ENCODE data around the gene PROM2. TPM values are rescaled to one million over a fixed set of nuclear protein-coding genes. Genes with fewer than 3 reads are reported as not detected.
A peak's percentile ranks its signal among the peaks of the same experiment; 100 is the strongest.

PROM2 gene, protein sequence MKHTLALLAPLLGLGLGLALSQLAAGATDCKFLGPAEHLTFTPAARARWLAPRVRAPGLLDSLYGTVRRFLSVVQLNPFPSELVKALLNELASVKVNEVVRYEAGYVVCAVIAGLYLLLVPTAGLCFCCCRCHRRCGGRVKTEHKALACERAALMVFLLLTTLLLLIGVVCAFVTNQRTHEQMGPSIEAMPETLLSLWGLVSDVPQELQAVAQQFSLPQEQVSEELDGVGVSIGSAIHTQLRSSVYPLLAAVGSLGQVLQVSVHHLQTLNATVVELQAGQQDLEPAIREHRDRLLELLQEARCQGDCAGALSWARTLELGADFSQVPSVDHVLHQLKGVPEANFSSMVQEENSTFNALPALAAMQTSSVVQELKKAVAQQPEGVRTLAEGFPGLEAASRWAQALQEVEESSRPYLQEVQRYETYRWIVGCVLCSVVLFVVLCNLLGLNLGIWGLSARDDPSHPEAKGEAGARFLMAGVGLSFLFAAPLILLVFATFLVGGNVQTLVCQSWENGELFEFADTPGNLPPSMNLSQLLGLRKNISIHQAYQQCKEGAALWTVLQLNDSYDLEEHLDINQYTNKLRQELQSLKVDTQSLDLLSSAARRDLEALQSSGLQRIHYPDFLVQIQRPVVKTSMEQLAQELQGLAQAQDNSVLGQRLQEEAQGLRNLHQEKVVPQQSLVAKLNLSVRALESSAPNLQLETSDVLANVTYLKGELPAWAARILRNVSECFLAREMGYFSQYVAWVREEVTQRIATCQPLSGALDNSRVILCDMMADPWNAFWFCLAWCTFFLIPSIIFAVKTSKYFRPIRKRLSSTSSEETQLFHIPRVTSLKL
- total RNA-seq, result 6.0 TPM
- long read RNA-seq, full-length matches to known transcripts, result 3 of 4 reads
- long read RNA-seq, partial matches to known transcripts, result 0 of 4 reads
- long read RNA-seq, other reads (novel, unspliced or antisense), result 1 of 4 reads

DNA sequence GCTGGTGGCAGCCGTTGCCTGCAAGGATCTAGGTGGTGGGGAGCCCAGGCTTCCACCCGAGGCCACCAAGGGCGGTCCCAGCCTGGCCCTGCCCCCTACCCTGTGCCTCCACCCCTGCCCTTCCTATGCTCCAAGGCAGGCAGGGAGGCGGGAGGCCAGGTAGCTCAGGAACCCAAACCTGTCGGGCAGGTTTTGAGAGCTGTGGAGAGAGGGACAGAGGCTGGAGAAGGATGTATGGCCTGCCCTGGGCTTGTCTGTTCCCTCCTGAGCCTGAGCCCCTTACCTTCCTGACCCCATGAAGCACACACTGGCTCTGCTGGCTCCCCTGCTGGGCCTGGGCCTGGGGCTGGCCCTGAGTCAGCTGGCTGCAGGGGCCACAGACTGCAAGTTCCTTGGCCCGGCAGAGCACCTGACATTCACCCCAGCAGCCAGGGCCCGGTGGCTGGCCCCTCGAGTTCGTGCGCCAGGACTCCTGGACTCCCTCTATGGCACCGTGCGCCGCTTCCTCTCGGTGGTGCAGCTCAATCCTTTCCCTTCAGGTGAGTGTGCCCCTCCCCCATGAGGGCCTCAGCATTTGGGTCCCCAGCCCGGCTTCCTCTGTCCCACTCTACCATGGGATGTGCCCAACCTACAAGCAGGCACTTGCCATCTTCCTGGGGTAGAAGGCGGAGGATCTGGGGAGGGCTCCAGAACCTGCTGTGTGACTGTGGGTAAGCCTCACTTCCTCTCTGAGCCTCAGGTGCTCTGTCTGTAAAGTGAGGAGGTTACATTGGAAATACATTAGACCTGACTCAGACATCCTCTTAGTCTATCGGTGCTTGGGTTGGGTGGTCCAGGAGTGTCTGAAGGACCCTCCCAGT is at the start of gene PROM2:
Gene PROM2, plus strand, starts transcription at position 159 of the 860 bp plus-strand sequence. Its CDS starts 137 bp downstream, at position 296.
- intact Hi-C loops (cut with DNase I), result no loop called here
- H3K27me3 ChIP-seq (ENCODE audit: low read depth), result no peaks in the 10 kb centered on the region
- H3K4me3 ChIP-seq, result peak within 1 kb of the TSS; percentile 33
- DNase-seq (peak; percentile 80), ATAC-seq (peak; percentile 88 to 92)
- H3K9me3 ChIP-seq, result no peaks in the 10 kb centered on the region
- no peak within 1 kb of the TSS for H3K27ac ChIP-seq
- no peaks in the 10 kb centered on the region for H3K36me3 ChIP-seq
- TF ChIP-seq, protein P1, sequence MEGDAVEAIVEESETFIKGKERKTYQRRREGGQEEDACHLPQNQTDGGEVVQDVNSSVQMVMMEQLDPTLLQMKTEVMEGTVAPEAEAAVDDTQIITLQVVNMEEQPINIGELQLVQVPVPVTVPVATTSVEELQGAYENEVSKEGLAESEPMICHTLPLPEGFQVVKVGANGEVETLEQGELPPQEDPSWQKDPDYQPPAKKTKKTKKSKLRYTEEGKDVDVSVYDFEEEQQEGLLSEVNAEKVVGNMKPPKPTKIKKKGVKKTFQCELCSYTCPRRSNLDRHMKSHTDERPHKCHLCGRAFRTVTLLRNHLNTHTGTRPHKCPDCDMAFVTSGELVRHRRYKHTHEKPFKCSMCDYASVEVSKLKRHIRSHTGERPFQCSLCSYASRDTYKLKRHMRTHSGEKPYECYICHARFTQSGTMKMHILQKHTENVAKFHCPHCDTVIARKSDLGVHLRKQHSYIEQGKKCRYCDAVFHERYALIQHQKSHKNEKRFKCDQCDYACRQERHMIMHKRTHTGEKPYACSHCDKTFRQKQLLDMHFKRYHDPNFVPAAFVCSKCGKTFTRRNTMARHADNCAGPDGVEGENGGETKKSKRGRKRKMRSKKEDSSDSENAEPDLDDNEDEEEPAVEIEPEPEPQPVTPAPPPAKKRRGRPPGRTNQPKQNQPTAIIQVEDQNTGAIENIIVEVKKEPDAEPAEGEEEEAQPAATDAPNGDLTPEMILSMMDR (IDR thresholded peaks at IDR 0.05), result no peak
- H3K4me1 ChIP-seq, result no peaks in the 10 kb centered on the region

DNA sequence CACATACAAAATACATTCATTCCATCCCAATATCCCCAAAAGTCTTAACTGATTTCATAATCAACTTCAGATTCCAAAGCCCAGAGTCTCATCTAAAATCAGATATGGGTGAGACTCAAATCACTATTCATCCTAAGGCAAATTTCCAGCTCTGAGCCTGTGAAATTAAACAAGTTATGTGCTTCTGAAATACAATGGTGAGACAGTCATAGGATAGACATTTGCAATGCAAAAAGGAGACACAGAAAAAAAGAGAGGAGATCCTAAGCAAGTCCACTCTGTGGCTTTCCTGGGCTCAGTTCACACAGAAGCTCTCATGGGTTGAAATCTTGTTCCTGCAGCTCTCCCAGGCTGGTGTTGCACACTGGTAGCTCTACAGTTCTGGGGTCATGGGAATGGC is 48.6 kb upstream of the PROM2 start:
- Histone ChIP-seq H3K4me3 (no peak overlapping the region), H3K9me3 (peaks cover 53% of the 10 kb centered on the region), H3K4me1 (no peaks in the 10 kb centered on the region), H3K36me3 (no peaks in the 10 kb centered on the region), H3K27me3 (ENCODE audit: low read depth) (no peaks in the 10 kb centered on the region), H3K27ac (no peak overlapping the region)
- intact Hi-C loops (cut with DNase I), result no loop called here
- ATAC-seq, result no peak
- TF ChIP-seq, protein P1 (IDR thresholded peaks at IDR 0.05), result no peak
- no peak for DNase-seq

DNA sequence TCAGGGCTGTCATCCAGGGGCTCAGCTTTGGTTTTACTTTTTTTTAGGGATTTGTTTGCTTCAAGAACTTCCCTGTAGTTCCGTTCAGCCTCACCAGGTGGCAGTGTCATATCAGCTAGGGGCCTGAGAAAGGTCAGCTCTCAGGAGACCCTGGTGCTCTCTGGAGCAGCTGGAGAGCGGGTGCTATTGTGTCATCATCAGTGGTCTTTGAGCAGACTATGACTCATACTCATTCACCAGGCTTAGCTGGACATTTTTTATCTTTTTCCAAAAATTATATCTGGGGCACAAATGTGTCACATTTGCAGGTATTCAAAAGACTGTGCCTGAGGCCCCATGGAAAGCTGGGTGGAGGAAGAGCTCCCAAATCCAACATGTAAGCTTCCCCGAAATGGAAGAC is 42.5 kb upstream of the PROM2 start:
- Histone ChIP-seq H3K4me3 (no peak overlapping the region), H3K27ac (no peak overlapping the region), H3K4me1 (no peaks in the 10 kb centered on the region), H3K27me3 (ENCODE audit: low read depth) (no peaks in the 10 kb centered on the region), H3K9me3 (peaks cover 7% of the 10 kb centered on the region), H3K36me3 (no peaks in the 10 kb centered on the region)
- ATAC-seq (peak; percentile 57 to 81), DNase-seq (peak; percentile 65)
- TF ChIP-seq, protein P1 (IDR thresholded peaks at IDR 0.05), result peak; percentile 67
- intact Hi-C loops (cut with DNase I), result no loop called here

DNA sequence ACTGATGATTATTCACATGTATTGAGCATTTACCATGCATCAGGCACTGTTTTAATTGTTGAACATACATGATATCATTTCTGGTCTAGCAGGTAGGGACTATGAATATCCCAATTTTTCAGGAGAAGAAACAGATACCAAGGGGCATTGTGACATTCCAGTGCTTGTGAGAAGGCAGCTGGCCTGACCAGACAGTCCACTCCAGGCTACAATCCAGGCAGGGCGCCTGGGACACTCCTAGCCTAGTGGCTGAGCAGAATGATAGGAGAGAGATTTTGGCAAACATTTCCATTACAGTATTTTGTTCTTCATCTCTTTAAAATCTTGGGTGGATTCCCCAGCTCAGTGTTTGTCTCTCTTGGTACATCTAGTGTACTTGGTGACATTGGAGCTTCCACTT is 42.0 kb upstream of the PROM2 start:
- no peak for DNase-seq
- no peaks in the 10 kb centered on the region for H3K27me3 ChIP-seq (ENCODE audit: low read depth)
- TF ChIP-seq, protein P1 (IDR thresholded peaks at IDR 0.05), result no peak
- H3K4me1 ChIP-seq, result no peaks in the 10 kb centered on the region
- H3K36me3 ChIP-seq, result no peaks in the 10 kb centered on the region
- ATAC-seq, result no peak
- H3K9me3 ChIP-seq, result peaks cover 11% of the 10 kb centered on the region
- no peak overlapping the region for H3K4me3 ChIP-seq
- intact Hi-C loops (cut with DNase I), result no loop called here
- H3K27ac ChIP-seq, result no peak overlapping the region

DNA sequence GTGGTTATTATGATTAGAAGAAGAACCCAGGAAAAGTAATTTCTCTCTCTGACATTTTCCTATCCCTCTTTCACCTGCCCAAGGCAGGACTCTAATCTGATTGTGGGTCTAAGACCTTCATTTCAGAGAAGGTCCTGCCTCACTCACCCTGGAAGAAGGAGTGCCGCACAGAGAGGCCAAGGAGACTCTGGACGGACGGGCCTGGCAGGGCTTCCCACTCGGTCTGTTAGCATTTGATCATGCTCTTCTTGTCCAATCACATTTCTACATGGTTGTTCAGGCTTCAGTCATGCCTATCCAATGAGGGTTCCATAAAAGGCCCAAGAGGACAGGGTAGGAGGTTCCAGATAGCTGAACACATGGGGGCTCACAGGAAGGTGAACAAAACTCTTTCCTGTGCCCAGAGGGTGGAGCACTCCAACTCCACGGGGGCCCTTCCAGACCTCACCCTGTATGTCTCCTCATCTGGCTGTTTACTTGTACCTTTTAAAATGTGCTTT is 39.9 kb upstream of the PROM2 start:
- ATAC-seq (no peak), DNase-seq (no peak)
- intact Hi-C loops (cut with DNase I), result no loop called here
- TF ChIP-seq, protein P1 (IDR thresholded peaks at IDR 0.05), result no peak
- Histone ChIP-seq H3K4me3 (no peak overlapping the region), H3K9me3 (peaks cover 25% of the 10 kb centered on the region), H3K27me3 (ENCODE audit: low read depth) (no peaks in the 10 kb centered on the region), H3K36me3 (no peaks in the 10 kb centered on the region), H3K4me1 (no peaks in the 10 kb centered on the region), H3K27ac (no peak overlapping the region)
